ENCODE data around the gene BICD2.

BICD2 gene

GRCh38 chr9:92728831-92729734 is 35.5 kb downstream of the BICD2 start:
- no peak for DNase-seq (ENCODE audit: low read depth in 2 of 3, low spot score in 2 of 3)

- DNase-seq (ENCODE audit: low read depth in 2 of 3, low spot score in 2 of 3): no peak
Observed at GRCh38 chr9:92727716-92728700, 36.6 kb downstream of the BICD2 start.

GRCh38 chr9:92726971-92727715 is 37.5 kb downstream of the BICD2 start:
- DNase-seq (ENCODE audit: low read depth in 2 of 3, low spot score in 2 of 3): no peak

DNA sequence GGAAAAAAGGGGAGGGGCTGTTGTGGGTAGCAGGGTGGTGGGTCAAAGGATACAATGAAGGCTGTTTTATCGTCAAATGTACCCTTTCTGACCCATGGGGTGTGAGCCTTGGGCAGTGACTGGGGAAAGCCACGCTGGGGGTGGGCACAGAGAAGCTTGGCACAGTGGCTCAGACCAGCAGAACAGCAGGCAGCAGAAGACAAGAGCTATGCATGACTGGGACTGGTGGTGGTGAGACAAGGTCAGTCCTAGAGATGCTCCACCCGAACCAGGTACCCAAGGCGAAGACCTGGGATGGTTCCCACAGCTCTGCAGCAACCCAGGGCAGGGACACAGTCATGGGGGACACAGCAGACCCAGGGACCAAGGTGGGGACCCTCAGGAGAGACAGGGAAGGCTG is 38.3 kb downstream of the BICD2 start:
- DNase-seq (ENCODE audit: low read depth in 2 of 3, low spot score in 2 of 3): no peak

DNA sequence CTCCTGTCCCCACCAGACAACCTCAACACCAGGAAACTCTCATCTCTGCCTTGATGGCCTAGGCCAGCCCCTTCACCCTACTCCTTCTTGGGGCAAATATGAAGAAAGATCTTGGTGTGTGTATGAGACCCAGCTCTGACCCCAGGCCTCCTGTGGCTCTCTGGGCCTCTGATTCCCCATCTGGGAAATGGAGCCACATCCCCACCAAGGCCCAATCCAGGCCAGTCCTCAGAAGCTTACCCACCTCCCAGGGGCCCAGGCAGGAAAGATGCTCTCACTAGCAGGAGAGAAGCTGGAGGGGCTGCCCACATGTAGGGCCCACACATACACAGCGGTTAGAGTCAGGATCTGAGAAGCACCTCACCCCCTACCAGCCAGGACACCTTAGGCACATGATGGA is 38.9 kb downstream of the BICD2 start:
- no peak for DNase-seq (ENCODE audit: low read depth in 2 of 3, low spot score in 2 of 3)

DNA sequence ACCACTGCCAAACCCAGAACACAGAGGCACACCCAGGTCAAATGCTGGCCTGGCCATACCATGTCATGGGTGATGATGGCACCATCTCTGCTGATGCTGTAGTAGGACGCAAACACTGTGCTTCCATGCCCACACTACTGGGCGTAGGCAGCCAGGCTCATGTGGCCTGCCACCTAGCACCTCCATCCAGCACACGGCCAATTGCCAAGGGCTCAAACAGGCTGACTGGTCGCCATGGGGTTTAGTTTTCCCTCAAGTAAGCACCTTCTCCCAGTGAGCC is 39.4 kb downstream of the BICD2 start:
- no peak for DNase-seq (ENCODE audit: low read depth in 2 of 3, low spot score in 2 of 3)

- no peak for DNase-seq (ENCODE audit: low read depth in 2 of 3, low spot score in 2 of 3)
Observed at GRCh38 chr9:92724528-92725265, 39.9 kb downstream of the BICD2 start.

GRCh38 chr9:92723801-92724323 is 40.8 kb downstream of the BICD2 start:
- DNase-seq (ENCODE audit: low read depth in 2 of 3, low spot score in 2 of 3): no peak

DNA sequence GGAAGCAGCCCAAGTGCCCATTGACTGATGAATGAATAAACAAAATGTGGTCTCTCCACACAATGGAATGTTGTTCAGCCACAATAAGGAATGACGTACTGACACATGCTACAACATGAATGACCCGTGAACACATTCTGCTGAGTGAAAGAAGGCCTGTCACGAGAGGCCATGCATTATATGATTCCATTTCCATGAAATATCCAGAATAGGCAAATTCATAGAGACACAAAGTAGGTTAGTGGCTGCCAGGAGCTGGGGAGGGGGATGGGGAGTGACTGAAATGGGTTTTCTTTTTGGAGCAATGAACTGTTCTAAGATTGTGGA is 41.4 kb downstream of the BICD2 start:
- DNase-seq (ENCODE audit: low read depth in 2 of 3, low spot score in 2 of 3): no peak

DNA sequence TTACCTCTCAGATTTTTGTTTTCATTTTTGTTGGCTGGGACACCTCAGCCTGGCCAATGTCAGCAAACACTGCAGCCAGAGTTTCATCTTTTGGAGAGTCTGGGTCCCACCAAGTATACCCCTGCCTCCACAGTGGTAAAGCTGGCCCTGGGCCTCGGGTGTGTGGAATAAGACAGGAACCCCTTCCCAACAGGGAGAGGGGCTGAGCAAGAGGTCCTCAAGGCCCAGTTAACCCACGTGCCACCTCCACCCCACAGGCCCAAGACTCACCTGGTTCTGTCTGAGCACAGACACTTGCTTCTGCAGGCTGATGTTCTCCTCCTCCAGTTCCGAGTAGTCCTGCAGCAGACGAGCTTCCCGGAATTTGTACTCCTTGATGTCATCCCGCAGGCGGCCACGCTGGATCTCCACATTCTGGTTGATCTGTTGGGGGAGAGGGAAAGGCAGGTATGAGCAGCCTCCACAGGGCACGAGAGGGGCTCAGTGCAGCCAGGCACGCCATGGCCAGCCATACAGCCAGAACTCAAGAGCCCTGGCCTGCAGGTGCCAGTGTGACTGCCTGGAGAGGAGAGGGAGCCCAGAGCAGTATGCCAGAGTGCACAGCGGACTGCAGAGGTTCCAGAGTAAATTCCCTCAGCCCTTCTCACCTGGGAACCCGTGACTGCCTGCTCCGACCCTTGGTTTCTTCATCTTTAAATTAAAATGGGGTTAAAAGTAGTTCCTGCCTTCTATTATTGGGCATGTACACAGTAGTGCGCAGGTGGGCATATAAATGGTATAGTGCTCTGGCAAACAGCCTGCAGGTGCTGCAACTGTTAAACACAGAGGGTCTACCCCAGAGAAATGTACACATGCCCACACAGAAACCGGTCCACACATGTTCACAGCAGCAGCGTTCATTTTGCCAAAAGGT is 42.0 kb downstream of the BICD2 start:
- DNase-seq (ENCODE audit: low read depth in 2 of 3, low spot score in 2 of 3): no peak

DNA sequence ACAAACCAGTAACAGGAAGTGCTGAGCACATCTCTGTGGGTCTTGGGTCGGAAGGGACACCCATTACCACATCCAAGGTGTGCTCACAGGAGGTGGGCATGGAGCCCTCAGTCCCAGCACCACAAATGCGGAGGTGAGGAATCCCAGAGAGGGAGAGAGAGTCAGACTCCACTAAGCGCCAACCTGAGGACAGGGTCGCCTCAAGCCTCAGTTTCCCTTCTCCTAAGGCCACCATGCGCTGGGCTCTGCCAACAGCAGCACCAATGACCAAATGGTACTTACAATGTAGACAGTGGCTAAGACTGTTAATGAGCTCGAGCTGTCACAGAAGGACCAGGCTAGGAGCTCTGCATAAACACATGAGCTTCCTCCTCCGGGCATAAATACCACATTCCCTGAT is 43.1 kb downstream of the BICD2 start:
- DNase-seq (ENCODE audit: low read depth in 2 of 3, low spot score in 2 of 3): no peak

DNA sequence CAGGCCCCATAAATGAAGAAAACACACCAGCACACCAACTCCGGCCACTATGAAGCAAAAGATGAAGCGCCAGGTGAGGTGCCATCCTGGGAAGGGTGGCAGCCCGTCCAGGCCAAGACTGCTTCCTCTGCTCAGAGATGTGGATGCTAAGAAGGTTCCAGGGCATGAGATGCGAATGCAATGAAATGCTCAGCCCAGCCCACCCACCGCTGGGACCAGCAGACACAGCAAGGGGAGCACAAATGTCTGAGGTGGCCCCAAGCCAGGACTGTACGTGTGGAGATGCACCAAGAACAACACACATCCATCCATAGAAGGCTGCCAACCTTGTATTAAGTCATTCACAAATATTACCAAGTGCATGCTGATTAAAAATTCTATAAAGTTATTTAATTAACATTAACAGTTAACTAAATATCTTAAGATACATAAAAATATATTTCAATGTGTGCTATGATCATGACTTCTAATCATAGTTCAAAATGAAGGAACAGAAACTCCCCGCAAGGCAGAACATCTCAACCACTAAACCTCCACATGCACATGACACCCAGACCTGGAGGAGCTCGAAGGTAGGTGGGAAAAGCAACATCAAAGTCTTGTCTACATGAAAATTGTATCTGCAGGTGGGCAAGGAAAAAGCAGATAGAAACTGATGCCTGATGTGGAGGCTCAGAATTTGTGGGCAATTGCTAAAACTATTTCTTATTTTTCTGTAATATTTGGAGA is 43.7 kb downstream of the BICD2 start:
- no peak for DNase-seq (ENCODE audit: low read depth in 2 of 3, low spot score in 2 of 3)

GRCh38 chr9:92720209-92720765 is 44.3 kb downstream of the BICD2 start:
- no peak for DNase-seq (ENCODE audit: low read depth in 2 of 3, low spot score in 2 of 3)

- DNase-seq (ENCODE audit: low read depth in 2 of 3, low spot score in 2 of 3): no peak
Observed at GRCh38 chr9:92719028-92719647, 45.5 kb downstream of the BICD2 start.

- DNase-seq (ENCODE audit: low read depth in 2 of 3, low spot score in 2 of 3): no peak
Observed at GRCh38 chr9:92718086-92719001, 46.3 kb downstream of the BICD2 start.

DNA sequence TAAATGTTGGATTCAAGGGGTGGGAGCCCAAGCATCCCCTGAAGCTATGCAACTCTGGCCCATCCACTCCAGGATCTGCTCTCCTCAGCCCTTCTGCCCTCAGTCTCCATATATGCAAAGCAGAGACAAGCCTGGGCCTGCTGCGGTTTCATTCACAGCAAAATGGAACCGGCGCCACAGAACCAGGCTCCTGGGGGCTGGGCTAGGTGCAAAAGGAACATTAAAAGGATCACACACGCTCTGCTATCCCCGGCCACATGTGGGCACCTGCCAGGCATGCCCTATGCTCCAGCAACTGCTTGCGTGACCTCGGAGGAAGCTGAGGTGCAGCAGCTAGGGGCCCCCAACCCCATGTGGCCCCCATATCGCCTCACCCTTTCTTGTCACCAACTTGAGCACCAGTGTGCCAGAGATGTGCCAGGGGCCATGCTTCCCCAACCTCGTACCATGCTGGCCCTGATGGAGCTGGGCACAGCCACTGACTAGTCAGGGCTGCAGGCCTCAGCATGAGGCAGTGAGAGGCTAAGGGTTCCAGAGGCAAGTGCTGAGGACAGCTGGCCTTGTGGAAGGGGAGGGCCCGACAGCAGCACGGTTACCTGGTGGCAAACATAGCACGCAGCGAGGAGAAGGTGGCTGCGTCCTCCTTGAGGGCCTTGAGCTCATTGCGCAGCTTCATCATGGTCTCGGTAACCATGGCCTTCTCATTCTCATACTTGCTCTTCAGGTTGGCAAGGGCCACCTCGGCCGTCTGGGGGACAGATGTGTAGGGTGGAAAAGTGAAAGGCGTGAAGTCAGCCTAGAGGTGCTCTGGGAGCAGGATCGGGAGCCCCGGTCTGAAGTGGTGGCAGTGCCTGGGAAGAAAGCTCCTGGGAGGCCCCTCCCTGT is 47.2 kb downstream of the BICD2 start:
- DNase-seq (ENCODE audit: low read depth in 2 of 3, low spot score in 2 of 3): no peak
